ENCODE measurements around the gene NAE1.
"Not testable (repeated sequence)": the region's sequence is repeated elsewhere in the genome, so short reads cannot be mapped to it uniquely, and the experiment has no call there.

Gene NAE1

DNA sequence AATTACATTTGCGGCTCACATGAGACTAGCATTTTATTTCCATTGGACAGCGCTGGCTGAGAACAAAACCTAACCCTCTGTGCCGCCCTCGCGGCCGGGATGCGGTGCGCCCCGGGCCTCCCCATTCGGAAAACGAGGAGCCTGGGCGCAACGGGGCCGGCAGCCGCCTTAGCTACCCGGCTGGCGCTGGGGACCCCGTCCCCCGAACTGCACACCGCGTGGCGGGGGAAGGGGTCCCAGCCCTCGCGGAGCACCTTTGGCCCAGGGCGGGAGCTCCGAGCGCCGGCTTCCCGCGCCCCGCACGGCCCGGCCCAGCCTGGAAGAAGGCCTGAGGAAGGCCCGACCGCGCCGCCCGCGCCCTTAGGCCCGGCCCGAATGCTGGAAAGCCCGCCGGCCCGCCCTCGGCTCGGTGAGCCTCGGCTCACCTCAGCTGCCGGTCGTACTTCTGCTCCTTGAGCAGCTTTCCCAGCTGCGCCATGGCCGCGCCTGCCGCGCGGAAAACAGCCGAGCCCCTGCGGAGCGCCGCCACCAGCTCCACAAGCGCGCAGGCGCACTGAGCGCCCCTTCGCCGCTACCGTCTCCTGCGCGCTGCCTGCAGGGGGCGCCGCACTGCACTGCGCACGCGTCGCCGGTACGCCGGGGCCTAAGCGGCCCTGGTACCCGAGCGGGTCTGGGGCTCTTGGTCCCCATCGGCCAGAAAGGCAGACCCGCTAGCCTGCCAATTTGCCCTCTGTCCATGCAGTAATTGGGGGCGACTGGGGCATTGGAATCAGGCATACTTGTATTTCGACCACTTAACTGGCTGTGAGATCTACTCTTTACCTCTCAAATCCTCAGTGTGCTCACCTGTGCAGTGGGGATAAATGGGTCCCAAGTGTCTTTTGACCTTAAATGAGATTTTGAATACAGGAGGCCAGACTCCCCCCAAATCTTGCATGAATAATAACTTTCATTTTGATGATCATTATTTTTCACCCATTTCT, at the start of gene NAE1:
Gene NAE1 (minus strand): TSS at position 555 of the 983 bp plus-strand sequence. CDS start 77 bp downstream, at position 478.
- DNase-seq (ENCODE audit: low read depth) = peak; percentile 74

DNA sequence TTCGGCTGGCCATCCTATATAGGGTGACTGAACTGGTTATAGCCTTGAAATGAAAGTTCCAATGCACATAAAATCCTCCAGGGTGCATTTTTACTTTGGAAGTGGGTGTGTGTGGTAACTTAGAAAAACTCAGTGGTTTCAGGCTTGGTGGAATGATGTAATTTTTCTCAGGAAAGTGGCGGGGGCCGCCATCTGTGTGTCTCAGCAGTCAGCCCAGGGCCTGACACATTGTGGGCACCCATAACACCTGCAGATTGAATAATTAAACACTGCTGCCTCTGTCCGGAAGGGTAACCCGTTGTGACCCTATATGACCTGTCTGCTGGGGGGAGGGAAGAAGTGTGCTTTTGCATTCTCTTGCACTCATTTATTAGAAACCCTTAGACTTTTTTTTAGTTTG, 47.3 kb upstream of the NAE1 start:
- no peak for DNase-seq (ENCODE audit: low read depth)

DNA sequence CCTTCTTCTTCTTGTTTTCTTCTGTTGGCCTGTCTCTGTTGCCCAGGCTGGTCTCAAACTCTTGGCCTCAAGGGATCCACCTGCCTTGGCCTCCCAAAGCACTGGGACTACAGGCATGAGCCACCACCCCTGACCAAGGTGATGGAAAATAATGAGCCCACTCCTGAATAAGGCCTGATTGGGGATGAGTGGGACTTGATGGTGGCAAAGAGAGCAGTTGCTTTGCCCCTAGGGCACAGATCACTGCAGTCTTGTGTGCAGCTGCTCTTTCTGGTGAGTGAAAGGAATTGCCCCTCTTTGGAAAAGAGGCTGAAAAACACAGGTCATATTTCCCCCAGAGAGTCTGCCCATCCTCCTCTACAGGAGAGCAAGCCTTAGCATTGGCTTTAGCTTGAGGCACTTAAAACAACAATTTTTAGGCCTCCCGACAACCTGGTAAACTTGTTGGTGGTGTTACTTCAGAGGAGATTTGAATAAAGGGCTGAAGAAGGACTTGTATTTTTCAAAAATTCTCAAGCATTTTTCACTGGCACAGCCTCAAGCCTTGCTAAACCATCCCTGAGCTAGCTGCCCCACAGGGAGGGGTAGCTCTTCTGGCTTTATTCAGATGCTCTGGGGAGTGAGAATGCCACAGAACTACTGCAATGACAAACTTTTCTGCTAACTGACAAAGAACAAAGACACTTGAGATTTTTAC, 43.5 kb upstream of the NAE1 start:
- no peak for DNase-seq (ENCODE audit: low read depth)

DNA sequence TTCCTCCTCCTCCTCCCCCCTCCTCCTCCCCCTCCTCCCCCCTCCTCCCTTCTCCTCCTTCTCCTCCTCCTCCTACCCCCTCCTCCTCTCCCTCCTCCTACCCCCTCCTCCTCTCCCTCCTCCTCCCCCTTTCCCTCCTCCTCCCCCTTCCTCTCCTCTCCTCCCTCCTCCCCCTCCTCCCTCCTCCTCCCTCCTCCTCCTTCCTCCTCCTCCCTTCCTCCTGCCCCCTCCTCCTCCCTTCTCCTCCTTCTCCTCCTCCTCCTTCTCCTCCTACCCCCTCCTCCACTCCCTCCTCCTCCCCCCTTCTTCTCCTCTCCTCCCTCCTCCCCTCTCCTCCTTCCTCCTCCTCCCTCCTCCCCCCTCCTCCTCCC, 42.9 kb upstream of the NAE1 start:
- no peak for DNase-seq (ENCODE audit: low read depth)

DNA sequence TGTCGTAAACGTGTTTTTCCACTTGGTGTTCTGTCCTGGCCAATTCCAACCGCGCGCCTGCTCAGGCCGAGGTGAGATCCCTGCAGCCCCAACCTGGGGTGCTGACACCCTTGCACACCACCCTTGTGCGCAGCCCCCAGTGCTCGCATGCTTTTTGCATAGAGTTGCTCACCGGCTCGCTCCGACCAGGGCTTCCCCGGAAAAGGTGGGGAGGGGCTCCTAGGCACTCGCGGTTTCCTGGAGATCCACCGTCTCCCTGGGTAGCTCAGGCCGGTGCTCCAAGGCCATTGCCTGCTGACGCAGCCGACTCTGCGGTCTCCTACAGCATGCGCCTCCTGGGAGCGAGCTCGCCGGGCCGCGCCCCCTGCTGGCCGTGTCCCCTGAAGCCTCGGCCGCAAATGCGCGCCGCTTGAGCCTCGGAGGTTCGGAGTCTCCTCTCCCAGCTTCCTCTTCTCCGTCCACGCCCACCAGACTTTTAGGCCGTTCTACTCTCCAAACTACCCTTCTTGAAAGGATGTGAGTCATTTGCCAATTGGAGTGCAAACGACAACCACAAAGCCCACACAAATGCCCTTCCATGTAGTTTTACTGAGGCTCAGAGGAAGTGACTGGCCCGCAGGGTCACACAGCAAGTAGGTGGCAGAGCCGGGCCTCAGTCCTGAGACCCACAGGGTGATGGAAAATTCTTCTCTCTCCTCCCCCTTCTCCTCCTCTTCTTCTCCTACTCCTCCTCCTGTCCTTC, 42.3 kb upstream of the NAE1 start:
- DNase-seq (ENCODE audit: low read depth) = peak; percentile 88

DNA sequence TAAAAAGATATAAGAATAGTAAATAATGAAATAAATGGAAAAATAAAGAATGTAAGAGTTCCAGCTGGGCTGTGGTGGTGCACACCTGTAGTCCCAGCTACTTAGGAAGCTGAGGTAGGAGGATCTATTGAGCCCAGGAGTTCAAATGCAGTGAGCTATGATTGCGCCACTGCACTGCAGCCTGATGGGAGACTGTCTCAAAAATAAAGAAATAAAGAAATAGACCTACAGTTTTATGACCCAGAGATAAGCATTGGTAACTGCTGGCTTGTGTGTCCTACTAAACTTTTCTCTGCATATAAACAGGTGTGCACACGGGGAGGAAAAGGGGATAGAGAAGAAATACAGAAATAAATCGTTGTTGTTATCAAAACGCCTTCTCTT, 41.8 kb upstream of the NAE1 start:
- DNase-seq (ENCODE audit: low read depth) = no peak

DNA sequence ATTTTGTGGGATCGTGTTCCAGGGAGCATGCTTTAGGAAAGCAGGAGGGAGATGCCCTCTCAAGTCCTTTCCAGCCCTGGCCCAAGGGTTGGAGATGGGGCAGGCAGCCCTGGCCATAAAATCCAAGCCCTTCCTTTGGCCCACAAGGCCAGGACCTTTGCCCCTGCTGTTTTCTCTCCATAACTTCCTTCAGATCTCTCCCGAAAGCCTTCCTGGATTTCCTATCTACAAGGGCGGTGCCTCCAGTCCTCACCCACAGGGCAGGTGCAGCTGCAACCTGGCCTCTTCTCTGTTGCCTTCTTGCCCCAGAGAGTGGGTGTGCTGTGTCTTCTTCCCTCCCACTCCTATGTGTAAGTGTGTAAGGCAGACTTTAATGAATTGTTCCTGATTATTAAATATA, 41.1 kb upstream of the NAE1 start:
- no peak for DNase-seq (ENCODE audit: low read depth)

DNA sequence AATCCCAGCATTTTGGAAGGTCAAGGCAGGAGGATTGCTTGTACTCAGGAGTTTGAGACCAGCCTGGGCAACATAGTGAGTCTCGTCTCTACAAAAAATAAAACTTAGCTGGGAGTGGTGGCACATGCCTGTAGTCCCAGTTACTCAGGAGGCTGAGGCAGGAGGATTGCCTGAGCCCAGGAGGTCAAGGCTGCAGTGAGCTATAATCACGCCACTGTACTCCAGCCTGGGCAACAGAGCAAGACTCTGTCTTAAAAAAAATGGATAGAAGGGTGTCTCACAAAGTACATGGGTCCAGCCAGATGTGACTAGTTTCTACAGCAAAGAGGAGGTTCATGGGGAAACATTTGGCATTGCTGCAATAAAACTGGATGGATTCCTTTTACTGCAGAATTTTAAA, 40.6 kb upstream of the NAE1 start:
- DNase-seq (ENCODE audit: low read depth) = not testable (repeated sequence)

DNA sequence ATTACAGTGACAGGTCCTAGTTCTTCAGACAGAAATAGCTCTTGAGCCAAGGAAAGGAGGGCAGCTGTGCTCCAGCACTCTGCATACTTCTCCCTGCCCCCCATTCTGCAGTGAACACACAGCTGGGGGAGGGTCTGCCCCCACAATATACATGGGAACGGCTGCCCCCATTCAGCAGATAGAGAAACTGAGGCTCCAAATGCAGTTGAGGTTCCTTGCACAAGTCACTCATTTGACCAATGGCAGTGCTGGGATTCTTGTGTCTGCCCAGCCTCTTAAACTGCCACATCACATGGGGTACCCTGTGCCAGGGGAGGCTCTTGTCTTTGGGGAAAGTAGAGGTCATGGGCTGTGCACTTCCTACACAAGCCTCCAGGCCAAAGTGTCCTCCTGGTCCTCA, 38.6 kb upstream of the NAE1 start:
- no peak for DNase-seq (ENCODE audit: low read depth)

DNA sequence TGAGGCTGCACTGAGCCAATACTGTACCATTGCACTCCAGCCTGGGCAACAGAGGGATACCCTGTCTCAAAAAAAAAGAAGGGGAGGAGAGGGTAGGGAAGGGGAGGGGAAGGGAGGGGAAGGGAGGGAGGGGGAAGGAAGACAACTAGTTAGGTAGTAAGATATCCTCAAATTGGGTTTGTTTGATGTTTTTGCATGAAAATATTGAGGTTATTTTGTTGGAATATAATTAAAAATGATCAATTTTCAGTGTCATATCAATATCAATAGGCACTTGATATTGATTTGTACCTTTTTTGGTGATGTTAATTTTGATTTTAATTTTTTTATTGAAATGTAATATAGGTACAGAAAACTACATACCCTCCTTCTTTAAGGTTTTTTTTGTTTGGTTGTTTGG, 32.9 kb upstream of the NAE1 start:
- no peak for DNase-seq (ENCODE audit: low read depth)

DNA sequence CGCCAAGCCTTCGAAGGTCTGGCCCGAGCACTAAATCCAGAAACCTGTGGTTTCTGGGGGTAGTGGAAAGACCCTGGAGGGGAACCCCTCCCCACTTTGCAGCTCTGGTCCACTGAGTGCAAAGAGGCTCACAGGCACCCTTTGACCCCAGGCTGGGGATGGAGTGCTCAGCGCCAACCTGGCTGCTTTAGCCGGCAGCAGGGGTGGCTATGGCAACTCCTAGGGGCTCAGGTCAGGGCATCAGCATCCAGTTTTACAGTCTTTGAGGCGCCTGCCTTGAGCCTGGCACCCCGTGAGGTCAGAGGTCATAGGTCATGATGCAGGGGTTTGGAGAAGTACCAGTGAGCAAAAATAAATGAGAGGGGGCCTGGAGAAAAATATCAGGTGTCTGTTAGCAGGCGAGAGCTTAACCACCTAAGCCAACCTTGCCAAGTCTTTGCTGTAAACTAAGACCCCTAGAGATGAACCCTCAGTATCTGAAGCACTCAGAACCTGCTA, 31.3 kb upstream of the NAE1 start:
- no peak for DNase-seq (ENCODE audit: low read depth)

DNA sequence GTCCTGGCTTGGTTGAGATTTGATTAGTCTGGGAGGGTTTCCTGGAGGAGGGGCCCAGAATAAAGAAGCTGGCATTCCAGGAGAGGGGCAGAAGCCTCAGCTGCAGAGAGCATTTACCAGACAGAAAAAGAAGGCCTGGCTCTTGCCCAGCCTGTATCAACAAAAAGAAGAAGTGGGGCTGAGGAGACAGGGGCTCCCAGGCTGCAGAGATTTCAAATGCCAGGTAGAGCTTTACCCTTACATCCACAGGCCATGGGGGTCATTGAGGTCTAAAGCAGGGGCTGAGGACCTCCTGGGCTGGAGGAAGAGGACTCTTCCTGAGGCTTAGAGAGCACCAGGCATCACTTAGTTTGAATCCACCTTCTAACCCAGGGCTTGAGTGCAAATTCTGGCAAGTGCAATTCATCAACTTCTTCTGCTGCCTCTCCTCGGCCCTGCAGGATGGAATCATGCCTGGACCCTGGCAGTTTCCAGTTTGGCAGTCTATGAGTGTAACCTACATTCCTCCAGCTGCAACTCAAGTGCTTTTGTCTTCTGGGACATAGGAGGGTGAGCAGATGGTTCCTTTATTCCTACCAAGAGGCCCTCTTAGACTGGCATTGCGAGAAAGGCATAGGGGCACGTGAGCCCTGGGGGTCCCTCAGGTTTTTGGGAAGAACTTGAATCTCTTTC, 28.8 kb upstream of the NAE1 start:
- no peak for DNase-seq (ENCODE audit: low read depth)

DNA sequence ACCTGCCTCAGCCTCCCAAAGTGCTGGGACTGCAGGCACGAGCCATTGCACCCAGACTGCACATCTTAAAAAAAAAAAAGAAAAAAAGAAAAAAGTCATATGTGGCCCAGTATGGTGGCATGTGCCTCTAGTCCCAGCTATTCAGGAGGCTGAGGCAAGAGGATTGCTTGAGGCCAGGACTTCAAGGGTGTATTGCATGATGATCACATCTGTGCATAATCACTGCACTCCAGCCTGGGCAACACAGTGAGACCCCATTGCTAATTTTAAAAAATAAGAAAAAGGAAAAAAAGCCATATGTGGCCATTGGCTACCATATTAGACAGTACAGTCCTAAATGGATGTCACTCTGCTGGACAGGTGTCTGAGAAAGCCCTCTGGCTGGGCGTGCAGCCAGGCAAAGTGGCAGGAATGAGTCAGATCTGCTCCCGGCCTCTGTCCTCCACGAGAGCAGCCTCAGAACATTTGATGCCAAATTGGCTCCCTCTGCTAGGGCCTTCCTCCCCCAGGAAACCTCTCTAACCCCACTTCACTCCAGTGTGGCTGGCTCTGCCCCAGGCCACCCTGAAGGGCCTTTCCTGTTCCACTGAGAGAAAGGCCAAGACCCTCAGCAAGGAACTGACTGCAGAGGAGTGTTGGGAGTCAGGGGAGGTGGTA, 28.1 kb upstream of the NAE1 start:
- DNase-seq (ENCODE audit: low read depth) = no peak

DNA sequence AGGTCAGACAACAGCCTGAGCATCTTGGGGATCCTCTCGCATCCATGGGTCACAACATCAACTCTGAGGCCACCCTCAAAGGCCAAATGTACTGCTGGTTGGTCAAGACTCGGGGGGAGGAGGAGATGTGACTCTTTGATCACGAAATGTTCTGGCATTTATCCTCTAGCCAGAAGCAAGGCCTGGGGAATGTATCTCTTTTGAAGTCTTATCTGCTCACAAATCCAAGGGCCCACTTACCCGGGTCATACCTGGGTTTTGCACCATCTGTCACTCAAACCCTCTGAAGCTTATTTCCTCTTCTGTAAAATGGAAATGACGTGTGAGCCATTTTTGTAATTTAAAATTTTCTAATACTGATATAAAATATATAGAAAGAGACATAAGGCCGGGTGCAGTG, 26.7 kb upstream of the NAE1 start:
- no peak for DNase-seq (ENCODE audit: low read depth)

DNA sequence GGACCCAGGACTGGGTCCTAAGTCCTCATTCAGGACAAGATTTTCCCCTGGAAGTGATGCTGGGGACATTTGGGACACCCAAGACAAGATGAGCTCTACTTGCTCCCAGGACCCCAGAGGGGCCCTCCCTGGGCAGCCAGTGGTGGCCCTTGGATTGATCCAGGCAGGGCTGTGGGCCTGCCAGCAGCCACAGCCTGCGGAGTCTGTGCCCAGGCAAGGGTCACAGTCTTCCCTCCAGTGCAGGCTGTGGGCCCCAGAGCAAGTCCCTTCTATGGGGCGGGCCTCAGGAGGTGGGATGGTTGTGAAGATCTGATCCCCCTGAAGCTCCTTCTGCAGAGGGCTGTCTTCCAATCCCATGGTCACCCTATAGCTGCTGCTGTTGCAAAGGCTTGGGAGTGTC, 26.0 kb upstream of the NAE1 start:
- no peak for DNase-seq (ENCODE audit: low read depth)

DNA sequence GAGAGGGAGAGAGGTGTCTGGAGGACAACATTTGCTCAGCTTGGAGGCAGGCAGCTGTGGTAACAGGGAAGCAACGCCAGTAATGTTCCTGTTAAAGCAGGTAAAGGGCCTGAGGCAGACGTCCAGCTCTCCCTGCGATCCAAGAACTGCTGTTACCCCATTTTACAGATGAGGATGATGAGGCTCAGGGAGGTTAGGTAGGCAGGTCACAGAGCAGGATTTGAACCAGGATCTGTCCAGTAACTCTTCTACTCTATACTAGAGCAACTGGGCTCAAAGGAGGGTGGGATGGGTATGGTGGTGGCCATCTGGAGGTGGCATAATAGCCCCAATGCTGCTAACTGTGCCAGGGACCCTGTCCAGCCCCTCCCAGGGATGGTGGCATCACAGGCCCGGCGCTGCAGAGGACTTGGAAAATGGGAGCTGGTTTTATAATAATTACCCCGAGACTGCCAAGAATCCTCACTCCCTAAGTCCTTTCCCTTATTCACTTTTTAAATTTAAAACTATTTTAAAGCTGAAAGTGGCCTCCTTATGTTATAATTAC, 25.5 kb upstream of the NAE1 start:
- no peak for DNase-seq (ENCODE audit: low read depth)

DNA sequence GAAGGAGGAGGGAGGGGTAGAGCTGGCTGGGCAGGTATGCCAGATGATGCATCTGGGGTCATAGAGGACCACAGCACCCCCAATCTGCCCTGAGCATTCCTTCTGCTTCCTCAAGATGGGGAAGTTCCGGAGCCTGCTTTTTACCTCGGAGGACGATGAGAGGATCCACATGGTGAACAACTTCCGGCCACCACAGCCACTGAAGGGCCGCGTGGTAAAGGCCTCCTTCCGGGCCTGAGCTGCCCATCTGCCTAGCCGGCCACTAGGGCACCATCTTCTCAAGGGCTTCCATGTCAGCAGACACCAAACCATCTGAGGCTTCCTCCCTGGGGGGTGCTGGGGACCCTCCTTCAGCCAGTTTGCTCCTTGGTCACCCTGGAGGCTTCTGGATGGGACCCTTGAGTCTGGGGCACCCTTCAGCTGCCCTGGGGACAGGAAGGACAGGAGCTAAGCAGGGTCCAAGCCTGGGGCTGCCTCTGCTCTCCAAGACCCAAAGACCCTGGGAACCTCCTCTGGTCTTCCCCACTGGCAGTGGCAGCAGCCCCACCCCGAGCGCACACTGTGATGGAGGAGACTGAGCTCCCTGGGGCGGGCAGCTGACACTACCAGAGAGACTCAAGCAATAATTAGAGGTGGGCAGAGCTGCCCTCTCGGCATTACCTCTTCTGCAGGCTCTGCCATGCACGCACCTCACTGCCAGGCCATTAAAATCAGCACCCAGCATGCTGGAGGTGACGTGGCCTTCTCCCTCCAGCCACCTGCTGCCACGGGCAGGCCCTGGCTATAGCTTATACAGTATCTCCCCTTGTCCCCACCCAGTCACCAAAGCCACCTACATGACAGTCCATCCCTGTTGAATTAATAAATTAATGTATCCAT, 22.7 kb upstream of the NAE1 start:
- no peak for DNase-seq (ENCODE audit: low read depth)

DNA sequence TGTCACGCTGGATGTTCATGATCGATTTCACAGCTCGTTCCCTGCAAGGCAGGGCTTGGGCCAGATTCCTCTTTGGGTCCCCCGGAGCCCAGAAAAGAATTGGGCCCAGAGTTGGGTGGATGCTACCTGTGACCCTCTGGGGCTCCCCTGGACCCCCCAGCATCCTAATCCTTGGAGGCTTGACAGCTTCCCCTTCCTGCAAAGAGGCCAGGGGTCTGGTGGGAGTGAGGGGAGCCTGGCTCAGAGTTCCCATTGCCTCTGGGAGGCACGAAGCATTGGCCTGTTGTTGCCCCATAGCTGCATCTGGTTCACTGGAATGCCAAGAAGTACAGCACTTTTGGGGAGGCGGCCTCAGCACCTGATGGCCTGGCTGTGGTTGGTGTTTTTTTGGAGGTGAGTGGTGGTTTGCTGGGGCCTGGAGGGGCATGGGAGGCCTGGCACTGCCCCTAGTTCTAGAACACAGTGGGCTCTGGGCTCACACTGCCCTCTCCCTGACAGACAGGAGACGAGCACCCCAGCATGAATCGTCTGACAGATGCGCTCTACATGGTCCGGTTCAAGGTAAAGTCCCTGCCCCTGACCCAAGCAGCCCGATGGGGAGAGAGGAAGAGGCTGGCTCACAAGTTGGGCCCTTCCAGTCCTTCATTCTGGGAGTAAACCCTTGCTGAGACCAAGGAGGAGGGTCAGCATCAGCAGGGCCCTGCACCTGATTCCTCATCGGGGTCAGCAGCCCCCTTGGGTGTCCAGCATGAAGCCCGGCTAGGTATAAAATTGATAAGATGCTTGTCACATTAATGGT, 20.6 kb upstream of the NAE1 start:
- no peak for DNase-seq (ENCODE audit: low read depth)

DNA sequence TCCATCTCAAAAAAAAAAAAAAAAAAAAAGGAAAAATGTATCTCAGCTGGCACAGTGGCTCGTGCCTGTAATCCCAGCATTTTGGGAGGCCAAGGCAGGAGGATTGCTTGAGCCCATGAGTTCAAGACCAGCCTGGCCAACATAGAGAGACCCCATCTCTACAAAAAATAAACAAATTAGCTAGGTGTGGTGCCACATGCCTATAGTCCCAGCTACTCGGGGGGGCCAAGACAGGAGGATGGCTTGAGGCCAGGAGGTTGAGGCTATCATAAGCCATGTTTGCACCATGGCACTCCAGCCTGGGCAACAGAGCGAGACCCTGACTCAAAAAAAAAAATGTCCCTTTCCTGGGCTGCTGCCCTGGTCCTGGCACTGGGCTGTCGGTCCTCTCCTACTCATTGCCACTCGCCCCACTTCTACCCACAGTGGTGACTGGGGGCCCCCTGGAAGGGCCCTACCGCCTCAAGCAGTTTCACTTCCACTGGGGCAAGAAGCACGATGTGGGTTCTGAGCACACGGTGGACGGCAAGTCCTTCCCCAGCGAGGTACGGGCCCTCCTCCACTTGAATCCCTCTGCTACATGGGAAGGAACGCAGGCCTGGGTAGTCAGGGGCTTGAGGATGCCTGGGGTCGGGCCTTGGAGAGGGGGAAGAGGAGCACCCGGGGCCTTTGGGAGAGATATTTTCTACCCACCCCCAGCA, 19.5 kb upstream of the NAE1 start:
- no peak for DNase-seq (ENCODE audit: low read depth)

Measured in stimulated activated CD8-positive, alpha-beta memory T cell treated with anti-CD3 and anti-CD28 coated beads, Interleukin-7, amount 100 ng/mL, for 24 hours (primary cell).